Right kidney (tissue), 1 donor: ENCODE results near the gene GPR107.
A peak's percentile ranks its signal among the peaks of the same experiment; 100 is the strongest.

Experiments
- DNase-seq: peaks from one replicate; pipeline ENCODE4 v3.0.0-alpha.2; 2016

The GPR107 gene

GRCh38 chr9:130053109-130053503 lies 600 bp upstream of the GPR107 start:
- no peak for DNase-seq

DNA sequence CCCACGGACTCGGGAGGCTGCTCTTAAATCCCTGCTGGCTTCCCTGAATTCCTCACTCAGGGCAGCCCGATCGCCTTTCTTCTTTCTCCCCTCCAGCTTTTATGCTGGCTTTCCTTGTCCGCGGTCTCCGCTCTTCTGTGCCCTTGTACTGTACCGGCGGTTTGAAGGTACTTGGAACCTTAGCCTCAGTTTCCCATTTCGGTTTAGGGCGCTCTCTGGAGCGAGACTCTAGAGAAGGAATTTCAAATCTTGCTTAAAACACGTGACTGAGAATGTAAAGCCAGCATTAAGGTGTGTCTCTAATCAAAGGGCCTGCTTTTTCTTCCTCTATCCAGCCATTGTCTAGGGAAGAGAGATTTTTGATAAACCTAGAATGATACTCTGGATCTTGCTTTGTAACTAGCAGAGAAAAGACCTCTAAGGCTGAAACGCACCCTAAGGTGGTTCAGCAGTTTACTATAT lies 650 bp downstream of the GPR107 start:
- DNase-seq: no peak

GRCh38 chr9:130054820-130055219 lies 1.1 kb downstream of the GPR107 start:
- DNase-seq: no peak

GRCh38 chr9:130058154-130058553 lies 4.4 kb downstream of the GPR107 start:
- DNase-seq: no peak

DNA sequence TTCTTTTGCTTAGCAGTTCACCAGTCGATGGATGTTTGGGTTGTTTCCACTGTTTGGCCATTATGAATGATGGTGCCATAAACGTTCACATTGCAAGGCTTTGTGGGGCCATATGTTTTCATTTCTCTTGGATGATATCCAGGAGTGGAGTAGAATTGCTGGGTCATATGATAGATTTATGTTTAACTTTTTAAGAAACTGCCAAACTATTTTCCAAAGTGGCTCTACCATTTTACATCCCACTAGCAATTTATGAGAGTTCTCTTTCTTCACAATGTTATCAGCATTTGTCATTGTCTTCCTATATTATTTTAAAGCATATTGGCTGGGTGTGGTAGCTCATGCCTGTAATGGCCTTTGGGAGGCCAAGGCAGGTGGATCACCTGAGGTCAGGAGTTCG lies 5.2 kb downstream of the GPR107 start:
- DNase-seq: no peak

GRCh38 chr9:130060296-130060695 lies 6.6 kb downstream of the GPR107 start:
- DNase-seq: no peak

DNA sequence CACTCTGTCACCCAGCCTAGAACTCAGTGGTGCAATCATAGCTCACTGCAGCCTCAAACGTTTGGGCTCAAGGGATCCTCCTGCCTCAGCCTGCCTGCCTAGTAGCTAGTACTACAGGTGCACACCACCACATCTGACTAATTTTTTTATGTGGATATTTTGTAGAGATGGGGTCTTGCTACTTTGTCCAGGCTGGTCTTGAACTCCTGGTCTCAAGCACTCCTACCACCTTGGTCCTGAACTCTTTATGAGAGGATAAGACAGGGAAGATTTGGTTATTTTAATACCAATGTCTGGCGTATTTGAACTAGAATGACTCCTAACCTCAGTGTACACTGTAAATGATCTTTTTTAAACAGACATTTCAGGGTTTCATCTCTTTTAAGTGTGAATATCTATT lies 9.0 kb downstream of the GPR107 start:
- DNase-seq: no peak

DNA sequence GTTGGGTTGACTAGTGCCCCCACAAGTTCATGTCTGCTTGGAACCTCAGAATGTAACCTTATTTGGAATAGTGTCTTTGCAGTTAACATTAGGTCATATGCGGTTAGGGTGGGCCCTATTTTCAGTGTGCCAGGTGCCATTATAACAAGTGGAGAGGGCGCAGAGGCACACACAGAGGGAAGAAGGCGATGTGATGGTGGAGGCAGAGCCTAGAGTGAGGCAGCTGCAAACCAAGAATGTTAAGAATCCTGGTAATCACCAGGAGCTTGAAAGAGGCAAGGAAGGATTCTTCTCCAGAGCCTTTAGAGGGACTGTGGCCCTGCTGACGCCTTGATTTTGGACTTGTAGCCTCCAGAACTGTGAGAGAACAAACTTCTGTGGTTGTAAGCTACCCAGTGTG lies 10.9 kb downstream of the GPR107 start:
- DNase-seq: no peak

- DNase-seq: no peak
Measured at GRCh38 chr9:130069048-130069447, 15.3 kb downstream of the GPR107 start.

- no peak for DNase-seq
Measured at GRCh38 chr9:130072515-130073235, 19.0 kb downstream of the GPR107 start.

- peak; percentile 8 for DNase-seq
Measured at GRCh38 chr9:130073373-130073772, 19.7 kb downstream of the GPR107 start.

DNA sequence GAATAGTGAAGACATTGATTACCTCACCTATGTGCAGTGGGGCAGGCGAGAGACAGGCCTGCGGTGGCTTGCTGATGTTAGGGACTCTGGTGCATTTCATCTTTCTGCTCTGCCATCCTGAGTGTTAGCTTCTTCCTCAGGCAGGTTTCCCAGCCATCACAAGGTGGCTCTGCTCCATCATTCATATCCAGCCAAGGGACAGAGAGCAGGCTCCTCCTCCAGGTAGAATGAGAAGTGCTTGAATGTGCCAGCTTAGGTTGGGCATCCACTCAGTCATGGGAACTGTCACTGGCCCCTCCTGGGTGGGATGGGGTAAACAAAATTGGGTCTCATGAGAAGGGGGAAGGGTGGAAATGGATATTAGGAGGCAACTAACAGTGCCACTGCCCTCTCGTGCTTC lies 24.8 kb downstream of the GPR107 start:
- DNase-seq: no peak

- no peak for DNase-seq
Measured at GRCh38 chr9:130084337-130084736, 30.6 kb downstream of the GPR107 start.

GRCh38 chr9:130088051-130088450 lies 34.3 kb downstream of the GPR107 start:
- DNase-seq: no peak

GRCh38 chr9:130089141-130089540 lies 35.4 kb downstream of the GPR107 start:
- DNase-seq: no peak

DNA sequence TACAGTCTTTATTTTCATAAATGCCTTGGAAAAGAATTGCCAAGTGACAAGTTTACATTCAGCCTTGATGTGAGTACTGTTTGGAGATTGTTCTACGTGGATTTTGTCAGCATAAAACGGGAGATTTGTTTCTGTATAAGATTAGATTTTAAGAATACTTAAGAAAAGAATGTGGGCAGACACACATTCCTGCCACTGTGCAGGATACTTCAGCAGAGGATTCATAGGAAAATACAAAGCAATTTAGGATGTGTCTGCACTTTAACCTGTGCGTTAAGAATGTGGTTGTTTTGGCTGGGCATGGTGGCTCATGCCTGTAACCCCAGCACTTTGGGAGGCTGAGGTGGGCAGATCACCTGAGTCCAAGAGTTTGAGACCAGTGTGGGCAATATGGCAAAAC lies 37.2 kb downstream of the GPR107 start:
- no peak for DNase-seq

- DNase-seq: no peak
Measured at GRCh38 chr9:130092910-130093309, 39.2 kb downstream of the GPR107 start.

DNA sequence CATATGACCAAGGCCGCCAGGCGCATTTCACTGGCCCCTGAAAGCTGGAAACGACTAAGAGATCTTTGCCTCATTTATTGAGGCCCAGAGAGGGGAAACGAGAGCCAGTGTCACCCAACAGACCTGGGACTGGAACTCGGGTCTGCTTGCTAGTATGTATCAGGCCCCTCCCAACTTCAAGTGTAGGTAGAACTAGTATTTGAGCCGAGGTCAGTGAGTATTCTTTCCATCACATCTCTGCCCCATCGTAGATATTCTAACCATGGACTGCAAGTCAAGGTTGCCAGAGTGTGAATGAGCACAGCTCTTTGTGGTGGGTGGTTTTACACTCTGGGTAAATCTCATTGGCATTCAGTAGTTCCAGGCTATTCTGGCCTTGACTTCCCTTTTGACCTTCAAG lies 42.2 kb downstream of the GPR107 start:
- DNase-seq: no peak

DNA sequence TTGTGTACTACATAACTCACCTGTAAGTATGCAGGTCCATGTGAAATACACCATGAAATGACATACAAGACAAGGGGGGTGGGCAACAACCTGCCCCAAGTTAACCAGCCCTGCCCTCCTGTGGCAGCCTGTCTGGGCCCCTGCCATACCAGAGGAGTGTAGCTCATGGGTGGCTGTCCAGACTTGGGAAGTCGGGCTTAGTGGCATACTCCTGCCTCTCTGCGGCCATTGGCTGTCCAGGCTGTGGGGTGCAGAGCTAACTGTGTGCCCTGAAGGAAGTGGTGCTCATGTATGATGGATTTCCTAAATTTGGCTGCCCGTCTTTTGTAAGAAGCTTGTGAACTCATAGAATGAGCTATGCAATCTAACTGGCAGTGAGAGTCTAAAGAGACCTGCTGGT lies 47.0 kb downstream of the GPR107 start:
- DNase-seq: no peak

DNA sequence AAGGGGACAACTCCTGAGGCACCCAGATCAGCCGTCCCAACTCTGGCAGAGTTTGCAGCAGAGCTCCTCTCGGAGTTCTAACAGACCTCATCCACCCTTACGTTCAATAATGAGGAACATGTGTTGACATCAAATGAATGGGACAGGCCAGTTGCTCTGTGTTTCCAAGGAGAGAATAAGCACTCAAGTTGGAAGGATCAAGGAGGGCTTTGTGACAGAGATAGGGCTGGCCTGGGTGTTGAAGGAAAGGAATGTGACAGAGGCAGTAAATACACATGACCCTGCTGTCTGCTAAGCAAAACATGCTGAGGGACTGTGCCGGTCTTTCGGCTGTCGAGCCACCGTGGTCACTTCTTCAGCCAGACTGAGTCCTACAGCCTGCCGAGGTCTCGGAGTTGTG lies 48.2 kb downstream of the GPR107 start:
- no peak for DNase-seq

GRCh38 chr9:130104491-130105193 lies 50.9 kb downstream of the GPR107 start:
- no peak for DNase-seq

- no peak for DNase-seq
Measured at GRCh38 chr9:130106860-130107233, 53.1 kb downstream of the GPR107 start.

GRCh38 chr9:130107234-130107861 lies 53.6 kb downstream of the GPR107 start:
- DNase-seq: peak; percentile 62

- no peak for DNase-seq
Measured at GRCh38 chr9:130107955-130108354, 54.2 kb downstream of the GPR107 start.
